ENCODE data around the gene SKOR1.

Gene SKOR1

DNA sequence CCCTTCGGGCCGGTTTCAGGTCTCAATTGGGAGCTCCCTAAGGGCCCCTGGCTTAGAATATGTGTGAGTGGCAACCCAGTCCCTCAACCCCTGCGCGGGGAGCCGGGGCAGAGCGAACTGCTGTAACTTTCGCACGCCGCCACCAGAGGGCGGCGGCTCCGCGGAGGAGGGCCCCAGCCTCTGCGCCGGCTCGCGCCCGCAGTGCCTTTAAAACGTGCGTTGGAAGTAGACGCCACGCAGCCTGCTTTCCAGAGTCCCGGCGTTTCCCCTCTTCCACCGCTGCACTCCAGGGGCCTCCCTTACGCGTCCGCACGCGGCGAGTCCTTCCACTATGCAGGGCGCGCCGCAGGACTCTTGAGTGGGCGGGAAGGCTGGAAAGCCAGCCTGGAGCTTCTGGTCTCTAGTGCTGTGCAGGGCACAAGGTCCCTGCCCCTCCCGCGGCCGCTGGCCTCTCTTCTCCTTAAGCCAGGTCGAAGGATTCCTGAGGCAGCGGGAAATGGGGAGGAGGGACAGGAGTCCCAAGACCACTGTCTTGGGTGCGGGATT is 38.2 kb downstream of the SKOR1 start:
- peak; percentile 80 for DNase-seq (ENCODE audit: low read depth)
- TF ChIP-seq, protein P1, sequence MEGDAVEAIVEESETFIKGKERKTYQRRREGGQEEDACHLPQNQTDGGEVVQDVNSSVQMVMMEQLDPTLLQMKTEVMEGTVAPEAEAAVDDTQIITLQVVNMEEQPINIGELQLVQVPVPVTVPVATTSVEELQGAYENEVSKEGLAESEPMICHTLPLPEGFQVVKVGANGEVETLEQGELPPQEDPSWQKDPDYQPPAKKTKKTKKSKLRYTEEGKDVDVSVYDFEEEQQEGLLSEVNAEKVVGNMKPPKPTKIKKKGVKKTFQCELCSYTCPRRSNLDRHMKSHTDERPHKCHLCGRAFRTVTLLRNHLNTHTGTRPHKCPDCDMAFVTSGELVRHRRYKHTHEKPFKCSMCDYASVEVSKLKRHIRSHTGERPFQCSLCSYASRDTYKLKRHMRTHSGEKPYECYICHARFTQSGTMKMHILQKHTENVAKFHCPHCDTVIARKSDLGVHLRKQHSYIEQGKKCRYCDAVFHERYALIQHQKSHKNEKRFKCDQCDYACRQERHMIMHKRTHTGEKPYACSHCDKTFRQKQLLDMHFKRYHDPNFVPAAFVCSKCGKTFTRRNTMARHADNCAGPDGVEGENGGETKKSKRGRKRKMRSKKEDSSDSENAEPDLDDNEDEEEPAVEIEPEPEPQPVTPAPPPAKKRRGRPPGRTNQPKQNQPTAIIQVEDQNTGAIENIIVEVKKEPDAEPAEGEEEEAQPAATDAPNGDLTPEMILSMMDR (conservative IDR thresholded peaks at IDR 0.05; ENCODE audit: low read depth, low read length), result peak; percentile 81
- H3K4me3 ChIP-seq (ENCODE audit: low read depth, low read length), result peak overlapping the region; percentile 48

DNA sequence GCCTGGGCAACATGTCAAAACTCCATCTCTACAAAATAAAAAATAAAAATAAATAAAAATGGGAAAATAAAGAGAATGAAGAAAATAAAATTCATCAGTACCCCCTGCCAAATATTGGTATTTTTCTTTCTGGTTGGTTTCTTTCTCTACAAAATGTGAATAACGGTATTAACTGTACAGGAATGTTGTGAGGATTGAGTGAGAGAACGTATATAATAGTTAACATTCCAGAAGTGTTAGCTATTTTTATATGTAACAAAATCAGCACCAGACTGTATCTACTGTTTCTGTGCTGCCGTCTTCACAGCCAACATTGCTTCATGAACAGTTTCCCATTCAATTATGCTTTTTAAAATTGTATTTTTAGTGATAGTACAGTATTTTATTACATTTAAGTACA is 40.0 kb downstream of the SKOR1 start:
- no peak overlapping the region for H3K4me3 ChIP-seq (ENCODE audit: low read depth, low read length)
- DNase-seq (ENCODE audit: low read depth), result peak; percentile 76
- TF ChIP-seq, protein P1 (conservative IDR thresholded peaks at IDR 0.05; ENCODE audit: low read depth, low read length), result no peak

DNA sequence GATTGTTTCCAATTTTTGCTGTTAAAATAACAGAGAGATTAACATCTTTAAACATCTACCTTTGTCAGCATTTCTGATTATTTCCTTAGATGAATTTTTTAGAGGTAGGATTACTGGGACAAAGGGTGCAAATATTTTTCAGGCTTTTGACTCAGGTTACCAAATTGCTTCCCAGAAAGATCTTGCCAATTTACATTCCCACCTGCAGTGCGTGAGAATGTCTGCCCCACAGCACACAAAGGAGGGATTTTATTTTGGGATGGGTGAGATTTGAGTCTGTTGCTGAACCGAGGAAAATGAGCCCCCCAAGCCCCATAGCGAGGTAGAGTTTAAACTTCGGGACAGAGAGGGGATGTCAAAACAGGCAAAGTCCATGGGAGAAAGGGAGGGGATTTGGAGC is 40.5 kb downstream of the SKOR1 start:
- H3K4me3 ChIP-seq (ENCODE audit: low read depth, low read length), result no peak overlapping the region
- TF ChIP-seq, protein P1 (conservative IDR thresholded peaks at IDR 0.05; ENCODE audit: low read depth, low read length), result no peak
- no peak for DNase-seq (ENCODE audit: low read depth)

DNA sequence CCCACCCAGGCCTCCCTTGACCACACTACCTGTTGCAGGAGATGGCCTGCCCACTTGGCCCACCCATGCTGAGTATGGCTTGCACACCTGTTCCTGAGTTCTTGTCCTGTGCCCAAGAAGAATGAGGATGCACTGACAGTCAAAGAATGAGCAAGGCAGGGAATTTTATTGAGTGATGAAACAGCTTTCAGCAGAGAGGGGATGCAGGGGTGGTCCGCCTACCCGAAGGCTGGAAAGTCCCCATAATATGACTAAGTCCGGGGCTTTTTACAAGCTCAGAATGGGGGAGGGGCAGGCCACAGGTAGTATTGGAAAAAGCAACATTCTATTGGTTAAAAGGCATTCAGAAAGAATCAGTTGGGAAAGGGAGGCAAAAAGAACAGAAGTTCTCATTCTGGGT is 44.4 kb downstream of the SKOR1 start:
- no peak overlapping the region for H3K4me3 ChIP-seq (ENCODE audit: low read depth, low read length)
- no peak for DNase-seq (ENCODE audit: low read depth)
- TF ChIP-seq, protein P1 (conservative IDR thresholded peaks at IDR 0.05; ENCODE audit: low read depth, low read length), result no peak

DNA sequence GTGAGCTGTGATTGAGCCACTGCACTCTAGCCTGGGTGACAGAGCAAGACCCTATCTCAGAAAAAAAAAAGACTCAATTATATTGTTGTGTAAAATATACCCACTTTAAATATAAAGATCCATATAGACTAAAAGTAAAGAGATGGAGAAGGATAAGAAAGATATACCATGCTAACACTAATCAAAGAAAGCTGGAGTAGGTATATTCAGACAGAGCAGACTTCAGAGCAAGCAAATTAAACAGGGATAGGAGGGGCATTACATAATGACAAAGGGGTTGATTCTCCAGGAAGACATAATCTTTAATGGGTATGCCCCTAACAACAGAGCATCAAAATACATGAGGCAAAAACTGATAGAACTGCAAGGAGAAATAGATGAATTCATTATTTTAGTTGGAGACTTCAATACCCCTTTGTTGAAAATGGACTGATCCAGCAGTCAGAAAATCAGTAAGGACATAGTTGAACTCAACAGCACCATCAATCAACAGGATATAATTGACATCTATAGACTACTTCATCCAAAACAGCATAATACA is 45.6 kb downstream of the SKOR1 start:
- no peak for DNase-seq (ENCODE audit: low read depth)
- TF ChIP-seq, protein P1 (conservative IDR thresholded peaks at IDR 0.05; ENCODE audit: low read depth, low read length), result no peak
- H3K4me3 ChIP-seq (ENCODE audit: low read depth, low read length), result no peak overlapping the region

DNA sequence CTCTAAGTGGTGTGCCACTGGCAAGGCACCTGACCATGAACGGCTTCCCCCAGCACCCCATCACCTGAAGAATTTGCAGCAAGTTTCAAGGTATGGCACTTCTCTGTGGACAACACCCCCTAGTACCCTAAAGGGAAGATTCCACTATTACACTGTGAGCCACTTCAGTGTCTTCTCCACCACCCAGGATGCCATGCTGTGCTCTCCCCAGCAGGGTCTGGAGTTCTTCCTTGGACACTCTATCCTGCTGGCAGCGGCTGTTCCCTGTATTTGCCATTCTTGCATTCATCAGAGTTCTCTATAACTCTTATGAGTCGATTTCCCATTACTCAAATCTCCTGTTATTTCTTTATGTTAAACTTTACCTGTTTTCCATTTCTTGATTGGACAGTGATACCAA is 48.5 kb downstream of the SKOR1 start:
- no peak overlapping the region for H3K4me3 ChIP-seq (ENCODE audit: low read depth, low read length)
- no peak for DNase-seq (ENCODE audit: low read depth)
- TF ChIP-seq, protein P1 (conservative IDR thresholded peaks at IDR 0.05; ENCODE audit: low read depth, low read length), result no peak

DNA sequence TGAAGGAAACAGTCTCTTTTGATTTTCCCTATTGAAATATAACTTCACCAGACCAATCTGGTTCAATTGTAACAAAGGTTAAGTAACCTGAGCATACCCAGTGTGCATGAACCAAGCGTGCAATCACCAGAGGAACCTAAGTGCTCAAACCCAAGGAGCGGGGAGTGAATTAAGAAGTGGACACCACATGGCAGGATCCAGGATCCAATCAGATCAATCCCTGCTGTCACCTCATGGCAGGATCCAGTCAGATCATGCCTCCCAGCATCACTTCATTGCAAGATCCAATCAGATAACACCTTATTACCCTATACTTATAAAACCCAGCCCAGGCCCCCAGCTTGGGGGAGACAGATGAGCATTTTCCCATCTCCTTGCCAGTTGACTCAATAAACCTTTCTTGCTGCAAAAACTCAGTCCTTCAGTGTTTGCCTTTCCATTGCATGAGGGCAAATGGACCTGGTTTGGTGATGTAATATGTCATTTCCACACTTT is 53.5 kb downstream of the SKOR1 start:
- TF ChIP-seq, protein P1 (conservative IDR thresholded peaks at IDR 0.05; ENCODE audit: low read depth, low read length), result no peak

More for the DNA sequence above, 53.5 kb downstream of the SKOR1 start:
- no peak for DNase-seq (ENCODE audit: low read depth)
- H3K4me3 ChIP-seq (ENCODE audit: low read depth, low read length), result no peak overlapping the region
